SK-N-SH treated with all-trans-retinoic acid at 6 μM for 48 hours (cell line): ENCODE data around the gene SLC13A3.

ENCODE experiments used
- ATAC-seq: fragments of 200-7000 bp; cut with Tn5 transposase; 3 replicates; pipeline ENCODE4 v1.9.1; 2020; ENCODE audit warnings: mild to moderate bottlenecking, moderate library complexity
- ARNTL ChIP-seq: fragments of 450-650 bp; formaldehyde crosslinking; IDR thresholded peaks from 2 replicates; pipeline ENCODE4 v1.5.0; 2020; ENCODE audit warnings: low read depth, mild to moderate bottlenecking, moderate library complexity, borderline replicate concordance
- BACH2 ChIP-seq: fragments of 250-450 bp; sonication (Bioruptor Pico); IDR thresholded peaks from 2 replicates; pipeline ENCODE4 v1.9.0; 2021; ENCODE audit warnings: mild to moderate bottlenecking, borderline replicate concordance
- CSDC2 ChIP-seq: fragments of 250-450 bp; sonication (Bioruptor Pico); IDR thresholded peaks from 2 replicates; pipeline ENCODE4 v1.5.0; 2020; ENCODE audit warnings: mild to moderate bottlenecking, moderate library complexity
- ESRRG ChIP-seq: fragments of 250-450 bp; sonication (Bioruptor Pico); IDR thresholded peaks from 2 replicates; pipeline ENCODE4 v1.6.1; 2021; ENCODE audit warnings: mild to moderate bottlenecking
- GLIS3 ChIP-seq: fragments of 250-450 bp; sonication (Bioruptor Pico); IDR thresholded peaks from 2 replicates; pipeline ENCODE4 v1.5.0; 2020; ENCODE audit warnings: mild to moderate bottlenecking, moderate library complexity
- OSR1 ChIP-seq: fragments of 250-450 bp; sonication (Bioruptor Pico); IDR thresholded peaks from 2 replicates; pipeline ENCODE4 v1.8.0; 2022; ENCODE audit warnings: moderate library complexity, mild to moderate bottlenecking, inconsistent platforms
- PATZ1 ChIP-seq: fragments of 250-450 bp; sonication (Bioruptor Pico); IDR thresholded peaks from 2 replicates; pipeline ENCODE4 v1.8.0; 2020; ENCODE audit warnings: mild to moderate bottlenecking, moderate library complexity, borderline replicate concordance
- PPARA ChIP-seq: fragments of 250-450 bp; sonication (Bioruptor Pico); IDR thresholded peaks from 2 replicates; pipeline ENCODE4 v1.5.0; 2020; ENCODE audit warnings: mild to moderate bottlenecking, borderline replicate concordance
- SNAI2 ChIP-seq: fragments of 250-450 bp; sonication (Bioruptor Pico); IDR thresholded peaks from 2 replicates; pipeline ENCODE4 v1.5.0; 2020; ENCODE audit warnings: mild to moderate bottlenecking, moderate library complexity
- TSHZ2 ChIP-seq: fragments of 250-450 bp; sonication (Bioruptor Pico); IDR thresholded peaks from 2 replicates; pipeline ENCODE4 v1.5.0; 2020; ENCODE audit warnings: mild to moderate bottlenecking, moderate library complexity
- ZC3H10 ChIP-seq: fragments of 250-450 bp; sonication (Bioruptor Pico); IDR thresholded peaks from 2 replicates; pipeline ENCODE4 v1.5.1; 2021; ENCODE audit warnings: mild to moderate bottlenecking, moderate library complexity
- ZFP30 ChIP-seq: fragments of 450-650 bp; formaldehyde crosslinking; IDR thresholded peaks from 2 replicates; pipeline ENCODE4 v1.5.0; 2022; ENCODE audit warnings: mild to moderate bottlenecking, moderate library complexity
- ZNF565 ChIP-seq: fragments of 450-650 bp; formaldehyde crosslinking; conservative IDR thresholded peaks from 2 replicates; pipeline ENCODE4 v1.5.0; 2020; ENCODE audit warnings: low read depth, mild to moderate bottlenecking, moderate library complexity
- ZNF70 ChIP-seq: fragments of 450-650 bp; formaldehyde crosslinking; IDR thresholded peaks from 2 replicates; pipeline ENCODE4 v1.5.0; 2020; ENCODE audit warnings: mild to moderate bottlenecking, moderate library complexity
- ZNF8 ChIP-seq: fragments of 450-650 bp; formaldehyde crosslinking; IDR thresholded peaks from 2 replicates; pipeline ENCODE4 v1.5.0; 2020; ENCODE audit warnings: mild to moderate bottlenecking, moderate library complexity
- TF ChIP-seq, protein P1 (sequence below): fragments of 250-450 bp; sonication (Bioruptor Pico); IDR thresholded peaks from 2 replicates; pipeline ENCODE4 v1.5.1; 2020; ENCODE audit warnings: low read depth, mild to moderate bottlenecking, moderate library complexity
- TF ChIP-seq, protein P2 (sequence below): fragments of 250-450 bp; sonication (Bioruptor Pico); IDR thresholded peaks from 2 replicates; pipeline ENCODE4 v1.8.0; 2021; ENCODE audit warnings: low read depth, mild to moderate bottlenecking, moderate library complexity, borderline replicate concordance

Gene SLC13A3

GRCh38 chr20:46602429-46602828 lies 48.8 kb downstream of the SLC13A3 start:
- no peak for ATAC-seq
- no peak for TF ChIP-seq TSHZ2

DNA sequence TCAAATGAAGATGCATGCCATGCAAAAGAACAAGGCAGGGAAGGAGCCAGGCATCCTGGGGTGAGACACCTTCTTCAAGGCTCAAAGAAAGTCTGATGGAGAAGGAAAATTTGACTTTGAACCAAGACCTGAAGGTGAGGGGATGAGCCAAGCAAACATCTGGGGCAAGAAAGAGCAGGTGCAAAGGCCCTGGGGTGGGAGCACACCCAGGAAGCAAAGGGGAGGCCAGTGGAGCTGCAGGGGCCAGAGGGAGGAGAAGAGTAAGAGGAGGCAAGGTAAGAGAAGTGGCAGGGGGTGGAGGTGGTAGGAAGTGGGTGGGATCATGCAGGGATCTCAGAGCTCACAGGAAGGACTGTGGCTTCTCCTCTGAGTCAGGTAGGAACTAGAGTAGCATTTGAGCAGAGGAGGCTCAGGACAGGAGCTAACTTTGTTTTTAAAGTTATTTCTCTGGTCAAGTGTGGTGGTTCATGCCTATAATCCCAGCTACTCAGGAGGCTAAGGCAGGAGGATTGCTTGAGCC lies 49.6 kb downstream of the SLC13A3 start:
- no peak for TF ChIP-seq TSHZ2
- no peak for TF ChIP-seq BACH2 (CRISPR knock-in tag)
- no peak for TF ChIP-seq SNAI2
- TF ChIP-seq ZFP30 = no peak
- no peak for TF ChIP-seq ZNF8 (CRISPR knock-in tag)
- no peak for TF ChIP-seq PATZ1 (CRISPR knock-in tag)
- no peak for TF ChIP-seq CSDC2
- ATAC-seq = no peak

GRCh38 chr20:46600286-46600752 lies 50.9 kb downstream of the SLC13A3 start:
- TF ChIP-seq SNAI2 = no peak
- no peak for ATAC-seq

GRCh38 chr20:46599227-46599987 lies 51.9 kb downstream of the SLC13A3 start:
- no peak for TF ChIP-seq ZNF70 (CRISPR knock-in tag)
- TF ChIP-seq, protein P1, sequence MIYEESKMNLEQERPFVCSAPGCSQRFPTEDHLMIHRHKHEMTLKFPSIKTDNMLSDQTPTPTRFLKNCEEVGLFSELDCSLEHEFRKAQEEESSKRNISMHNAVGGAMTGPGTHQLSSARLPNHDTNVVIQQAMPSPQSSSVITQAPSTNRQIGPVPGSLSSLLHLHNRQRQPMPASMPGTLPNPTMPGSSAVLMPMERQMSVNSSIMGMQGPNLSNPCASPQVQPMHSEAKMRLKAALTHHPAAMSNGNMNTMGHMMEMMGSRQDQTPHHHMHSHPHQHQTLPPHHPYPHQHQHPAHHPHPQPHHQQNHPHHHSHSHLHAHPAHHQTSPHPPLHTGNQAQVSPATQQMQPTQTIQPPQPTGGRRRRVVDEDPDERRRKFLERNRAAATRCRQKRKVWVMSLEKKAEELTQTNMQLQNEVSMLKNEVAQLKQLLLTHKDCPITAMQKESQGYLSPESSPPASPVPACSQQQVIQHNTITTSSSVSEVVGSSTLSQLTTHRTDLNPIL = no peak
- TF ChIP-seq ZC3H10 = no peak
- ATAC-seq = no peak

DNA sequence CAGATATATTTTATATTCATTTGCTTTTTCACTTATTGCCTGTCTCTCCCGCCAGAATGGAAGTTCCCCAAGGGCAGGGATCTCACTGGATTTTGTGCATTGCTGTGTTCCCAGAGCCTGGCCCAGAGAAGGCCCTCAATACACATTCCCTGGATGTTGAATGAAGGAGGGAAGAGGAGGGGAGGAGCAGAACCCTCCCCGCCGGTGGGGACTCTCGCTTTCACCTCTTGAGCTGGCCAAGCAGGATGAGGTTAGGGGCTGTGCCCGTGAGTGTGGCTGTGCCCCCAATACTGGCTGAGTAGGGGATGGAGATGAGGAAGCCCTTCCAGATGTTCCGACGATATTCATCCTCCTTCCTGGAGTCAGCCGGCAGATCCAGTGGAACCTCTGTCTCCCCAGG lies 55.3 kb downstream of the SLC13A3 start:
- TF ChIP-seq ZNF565 (CRISPR knock-in tag) (no peak), ZNF70 (CRISPR knock-in tag) (no peak), SNAI2 (no peak), ZFP30 (no peak), PATZ1 (CRISPR knock-in tag) (no peak), CSDC2 (no peak), GLIS3 (CRISPR knock-in tag) (no peak), PPARA (CRISPR knock-in tag) (no peak), ARNTL (no peak), OSR1 (CRISPR knock-in tag) (no peak), ESRRG (CRISPR knock-in tag) (no peak), BACH2 (CRISPR knock-in tag) (no peak), TSHZ2 (no peak)
- TF ChIP-seq, protein P2, sequence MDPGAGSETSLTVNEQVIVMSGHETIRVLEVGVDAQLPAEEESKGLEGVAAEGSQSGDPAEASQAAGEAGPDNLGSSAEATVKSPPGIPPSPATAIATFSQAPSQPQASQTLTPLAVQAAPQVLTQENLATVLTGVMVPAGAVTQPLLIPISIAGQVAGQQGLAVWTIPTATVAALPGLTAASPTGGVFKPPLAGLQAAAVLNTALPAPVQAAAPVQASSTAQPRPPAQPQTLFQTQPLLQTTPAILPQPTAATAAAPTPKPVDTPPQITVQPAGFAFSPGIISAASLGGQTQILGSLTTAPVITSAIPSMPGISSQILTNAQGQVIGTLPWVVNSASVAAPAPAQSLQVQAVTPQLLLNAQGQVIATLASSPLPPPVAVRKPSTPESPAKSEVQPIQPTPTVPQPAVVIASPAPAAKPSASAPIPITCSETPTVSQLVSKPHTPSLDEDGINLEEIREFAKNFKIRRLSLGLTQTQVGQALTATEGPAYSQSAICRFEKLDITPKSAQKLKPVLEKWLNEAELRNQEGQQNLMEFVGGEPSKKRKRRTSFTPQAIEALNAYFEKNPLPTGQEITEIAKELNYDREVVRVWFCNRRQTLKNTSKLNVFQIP (CRISPR knock-in tag) = no peak
- ATAC-seq = no peak
